NCI-H748 treated with DMSO at 0.1 percent for 48 hours (cell line): ENCODE results near the gene SYNDIG1.

ENCODE experiments used
- DNase-seq: peaks from one replicate; lab custom pipeline; 2025; lab: John Stamatoyannopoulos, UW

Gene SYNDIG1

DNA sequence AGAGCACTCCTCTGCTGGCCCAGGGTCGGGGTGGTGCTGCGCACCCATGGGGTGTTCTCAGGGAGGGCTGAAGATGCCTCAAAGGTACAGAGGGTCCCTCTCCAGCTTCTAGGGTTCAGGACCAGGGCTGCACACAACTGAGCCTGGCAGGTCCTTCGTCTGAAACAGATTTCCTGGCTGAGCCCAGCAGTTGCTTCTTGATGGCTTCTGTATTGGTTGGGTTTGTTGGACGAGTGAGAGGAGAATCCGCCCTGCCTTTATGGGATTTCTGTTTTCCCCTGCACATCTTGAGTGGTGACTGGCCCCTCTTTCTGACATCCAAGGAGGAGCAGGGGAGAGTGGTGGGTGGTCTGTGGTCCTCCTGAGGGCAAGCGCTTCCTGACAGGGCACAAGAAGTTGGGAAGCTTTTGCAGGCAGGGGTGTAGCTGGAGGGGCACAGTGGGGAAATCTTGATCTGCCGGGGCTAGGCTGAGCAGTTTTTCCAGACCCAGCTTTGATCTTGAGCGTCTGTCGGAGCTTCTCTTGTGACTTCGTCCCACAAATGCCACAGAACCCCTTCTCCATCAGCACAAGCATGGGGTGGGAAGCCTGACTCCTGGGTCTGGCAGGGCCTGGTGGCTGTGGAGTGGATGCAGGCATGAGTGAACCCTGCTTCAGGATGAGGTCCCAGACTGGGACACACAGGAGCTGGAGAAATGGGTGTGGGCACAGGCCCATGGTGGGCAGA, 116.5 kb downstream of the SYNDIG1 start:
- no peak for DNase-seq

DNA sequence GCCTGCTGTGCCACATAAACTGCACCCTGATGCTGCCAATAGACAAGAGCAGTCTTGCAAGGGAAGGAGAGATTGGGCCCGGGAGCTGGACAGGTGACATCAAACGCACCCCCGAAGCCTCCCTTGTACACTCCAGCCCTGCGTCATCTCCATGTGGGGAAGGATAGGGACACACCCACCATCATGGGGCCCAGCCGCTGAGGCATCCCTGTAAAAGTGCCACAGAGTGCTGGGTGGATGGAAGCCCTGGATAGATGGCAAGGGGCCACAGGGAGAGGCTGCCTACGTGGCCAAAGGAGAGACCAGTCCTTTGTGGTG, 117.1 kb downstream of the SYNDIG1 start:
- DNase-seq: no peak

- DNase-seq: no peak
Observed at GRCh38 chr20:24587384-24588046, 118.1 kb downstream of the SYNDIG1 start.

GRCh38 chr20:24588047-24588635, 118.7 kb downstream of the SYNDIG1 start:
- DNase-seq: no peak

GRCh38 chr20:24588725-24589340, 119.4 kb downstream of the SYNDIG1 start:
- DNase-seq: no peak

DNA sequence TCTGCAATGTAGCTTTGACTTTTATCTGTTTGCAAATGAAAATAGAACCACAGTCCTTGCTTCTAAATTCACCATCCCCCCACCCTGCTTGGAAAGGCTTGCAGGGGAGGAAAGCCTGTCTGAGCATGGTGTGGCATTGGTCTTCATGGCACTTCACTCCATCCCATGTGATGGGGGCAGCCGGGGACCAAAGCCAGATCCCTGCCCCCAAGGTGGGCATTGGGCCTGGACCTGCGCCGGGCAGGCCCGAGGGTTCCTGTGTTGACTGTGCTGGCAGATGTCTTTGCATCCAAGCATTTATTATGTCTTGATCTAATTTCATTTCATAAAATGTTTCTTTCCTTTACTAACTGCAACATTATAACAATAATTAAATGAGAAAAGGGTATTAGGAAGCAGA, 120.0 kb downstream of the SYNDIG1 start:
- DNase-seq: no peak

DNA sequence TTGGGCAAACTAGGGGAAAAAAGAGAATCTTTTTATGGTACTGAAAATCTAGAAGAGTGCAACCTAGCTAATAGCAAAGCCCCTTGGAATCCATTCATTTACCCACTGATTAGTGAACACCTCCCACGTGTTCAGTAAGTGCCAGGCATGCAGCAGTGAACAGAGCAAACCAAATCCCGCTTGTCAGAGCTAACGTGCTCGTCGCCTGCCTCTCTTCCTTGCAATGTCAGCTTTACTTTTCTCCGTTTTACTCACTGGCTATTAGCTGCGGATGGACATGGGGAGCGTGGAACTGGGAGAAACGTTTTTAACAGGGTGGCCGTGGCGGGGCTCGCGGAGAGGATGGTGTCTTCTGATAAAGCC, 120.4 kb downstream of the SYNDIG1 start:
- DNase-seq: no peak

DNA sequence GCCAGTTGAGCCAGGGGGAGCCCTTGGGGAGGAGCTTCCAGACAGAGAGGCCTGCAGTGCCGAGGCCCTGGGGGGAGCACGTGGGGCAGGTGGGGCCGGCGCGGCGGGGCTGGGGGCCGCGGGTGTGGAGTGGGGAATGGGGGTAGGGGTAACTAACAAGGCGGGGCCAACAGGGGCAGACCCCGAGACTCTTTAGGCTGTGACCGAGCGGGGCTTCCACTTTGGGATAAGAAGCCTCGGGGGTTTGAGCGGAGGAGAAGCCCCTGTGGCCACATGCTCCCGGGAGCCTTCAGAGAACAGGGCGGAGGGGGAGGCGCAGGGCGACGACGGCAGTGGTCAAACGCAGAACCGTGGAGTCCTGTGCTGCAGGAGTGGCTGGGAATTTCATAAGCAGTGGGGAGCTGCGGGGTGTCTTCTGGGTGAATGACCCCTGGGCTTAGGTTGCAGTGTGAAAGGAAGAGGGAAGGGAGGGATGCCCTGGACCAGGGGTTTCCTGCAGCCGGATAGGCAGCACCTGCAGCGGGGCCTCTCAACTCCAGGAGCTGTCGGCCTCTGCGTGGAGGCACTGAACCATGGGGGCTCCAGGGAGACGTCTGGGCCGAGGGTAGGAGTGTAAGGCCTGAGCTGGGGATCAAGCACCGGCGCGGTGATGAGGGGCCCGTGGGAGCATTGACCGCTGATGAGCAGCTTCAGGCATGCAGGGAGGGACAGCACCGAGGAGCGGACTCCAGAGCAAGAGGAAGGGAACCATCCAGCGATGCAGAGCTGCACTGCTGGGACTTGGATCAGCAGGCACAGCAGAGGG, 121.0 kb downstream of the SYNDIG1 start:
- DNase-seq: no peak

DNA sequence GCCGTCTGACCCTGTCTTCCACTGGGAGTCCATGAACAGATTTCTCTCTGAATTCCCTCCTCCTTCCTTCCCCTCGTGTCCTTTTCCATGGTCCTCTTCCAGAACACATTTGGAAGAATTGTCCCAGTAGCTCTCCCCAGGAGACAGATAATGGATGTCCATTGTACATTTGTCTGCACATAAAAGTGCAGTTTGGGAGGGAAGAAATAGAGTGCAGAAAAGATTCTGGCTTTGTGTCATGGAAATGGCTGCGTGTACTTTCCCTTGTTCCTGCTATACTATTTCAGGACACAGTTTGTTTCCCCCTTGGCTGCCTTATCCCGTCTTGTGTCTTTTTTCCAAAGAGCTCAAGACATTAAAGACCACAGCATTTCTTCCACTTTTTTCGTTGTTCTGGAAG, 127.6 kb downstream of the SYNDIG1 start:
- no peak for DNase-seq

- no peak for DNase-seq
Observed at GRCh38 chr20:24598346-24598745, 128.9 kb downstream of the SYNDIG1 start.

DNA sequence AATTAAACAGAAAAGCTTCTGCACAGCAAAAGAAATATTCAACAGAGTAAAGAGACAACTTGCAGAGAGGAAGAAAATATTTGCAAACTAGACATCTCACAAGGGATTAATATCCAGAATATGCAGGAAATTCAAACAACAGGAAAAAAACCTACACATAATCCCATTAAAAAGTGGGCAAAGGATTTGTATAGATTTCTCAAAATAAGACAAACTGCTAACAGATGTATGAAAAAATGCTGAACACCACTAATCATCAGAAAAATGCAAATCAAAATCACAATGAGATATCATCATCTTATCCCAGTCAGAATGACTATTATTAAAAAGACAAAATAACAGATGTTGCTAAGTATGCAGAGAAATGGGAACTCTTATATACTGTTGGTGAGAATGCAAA, 129.6 kb downstream of the SYNDIG1 start:
- no peak for DNase-seq

- DNase-seq: no peak
Observed at GRCh38 chr20:24600012-24600411, 130.6 kb downstream of the SYNDIG1 start.

- DNase-seq: no peak
Observed at GRCh38 chr20:24603454-24603853, 134.0 kb downstream of the SYNDIG1 start.

- no peak for DNase-seq
Observed at GRCh38 chr20:24604966-24605665, 135.7 kb downstream of the SYNDIG1 start.

GRCh38 chr20:24605937-24606455, 136.6 kb downstream of the SYNDIG1 start:
- no peak for DNase-seq

- no peak for DNase-seq
Observed at GRCh38 chr20:24607402-24607801, 138.0 kb downstream of the SYNDIG1 start.

DNA sequence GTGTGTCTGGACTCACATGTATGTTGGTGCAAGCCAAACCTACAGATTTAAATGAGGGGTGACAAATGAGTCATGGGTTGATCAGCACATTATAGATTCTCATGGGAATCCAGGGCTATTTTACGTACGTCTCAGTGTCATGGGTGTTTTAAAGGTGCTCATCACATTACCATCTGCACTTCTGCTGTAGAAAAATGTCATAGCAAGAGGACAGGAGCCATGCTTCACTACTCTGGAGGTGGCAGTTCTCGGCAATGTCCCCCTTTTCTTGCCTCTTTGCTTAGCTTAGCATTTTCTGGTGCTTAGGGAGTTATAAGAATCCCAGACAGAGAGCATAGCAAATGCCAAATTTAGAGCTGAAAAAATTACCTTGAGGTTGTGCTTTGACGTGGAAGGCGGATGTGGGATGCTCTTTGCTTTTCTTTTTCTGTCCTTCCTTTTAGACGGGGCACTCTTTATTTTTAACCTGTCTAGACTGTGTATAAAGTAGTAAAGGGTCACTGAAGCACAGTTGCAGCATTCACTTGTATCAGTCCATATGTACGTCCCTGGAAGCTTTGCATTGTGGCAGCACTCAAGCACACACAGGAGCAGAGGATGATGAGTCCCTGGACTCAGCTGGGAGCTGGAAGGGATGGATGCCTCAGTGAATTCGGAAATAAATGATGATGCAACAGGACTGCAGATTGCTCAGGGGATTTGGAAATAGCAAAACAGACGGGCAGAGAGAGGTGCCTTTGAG, 139.7 kb downstream of the SYNDIG1 start:
- DNase-seq: no peak

GRCh38 chr20:24609757-24610156, 140.3 kb downstream of the SYNDIG1 start:
- DNase-seq: no peak

DNA sequence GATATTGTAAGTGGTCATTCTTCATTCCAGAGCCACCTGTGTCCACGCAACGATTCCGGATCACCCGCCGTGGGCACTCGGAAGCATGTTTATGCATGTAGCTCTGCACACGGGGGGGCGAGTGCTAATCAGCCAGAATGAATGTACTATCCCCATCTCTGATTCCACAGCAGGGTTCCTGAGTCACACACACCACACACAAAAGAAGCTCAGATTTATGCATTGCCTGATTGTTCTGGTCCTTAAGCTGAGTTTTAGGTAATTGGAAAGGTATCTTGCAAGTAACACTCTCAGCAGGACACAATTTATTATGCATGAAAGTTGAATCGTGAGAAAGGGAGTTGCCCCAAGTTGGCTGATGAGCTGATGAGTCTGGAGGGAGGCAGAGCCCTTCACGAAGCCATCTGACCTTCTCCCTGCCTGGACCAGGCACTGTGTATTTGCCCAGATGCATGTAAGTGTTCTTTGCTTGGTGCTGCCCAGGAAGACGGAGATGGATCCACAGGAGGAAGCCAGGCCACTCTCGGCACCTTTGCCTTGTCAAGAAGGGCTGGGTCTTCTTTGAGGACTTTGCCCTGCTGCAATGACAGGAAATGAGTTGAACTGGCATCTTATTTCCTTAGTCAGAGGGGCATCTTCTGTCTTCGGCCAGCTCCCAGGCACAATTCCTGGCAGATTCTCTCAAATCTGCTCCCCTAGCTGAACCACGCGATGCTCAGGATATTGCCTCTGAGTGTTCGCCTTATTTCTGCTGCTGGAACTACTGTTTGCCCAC, 141.1 kb downstream of the SYNDIG1 start:
- DNase-seq: no peak
